Glomerular visceral epithelial cell (primary cell): Measurements from ENCODE around the gene PIP5K1C.
"Not testable (repeated sequence)": the region's sequence is repeated elsewhere in the genome, so short reads cannot be mapped to it uniquely, and the experiment has no call there.

Experiments
- DNase-seq: peaks from one replicate; pipeline ENCODE4 v3.0.0-alpha.2; 2016; ENCODE audit errors: extremely low spot score

PIP5K1C gene

GRCh38 chr19:3628766-3629165, 71.5 kb downstream of the PIP5K1C start:
- DNase-seq: not testable (repeated sequence)

- no peak for DNase-seq
Measured at GRCh38 chr19:3627351-3627723, 72.9 kb downstream of the PIP5K1C start.

- peak; percentile 99 for DNase-seq
Measured at GRCh38 chr19:3626473-3627350, 73.6 kb downstream of the PIP5K1C start, which contains the start of gene CACTIN. Gene CACTIN, minus strand, starts transcription at chr19:3626790. Its CDS starts 28 bp downstream, at chr19:3626762.

GRCh38 chr19:3625996-3626472, 74.2 kb downstream of the PIP5K1C start:
- no peak for DNase-seq

GRCh38 chr19:3623716-3624115, 76.6 kb downstream of the PIP5K1C start:
- DNase-seq: no peak

- no peak for DNase-seq
Measured at GRCh38 chr19:3622224-3622623, 78.0 kb downstream of the PIP5K1C start.

- no peak for DNase-seq
Measured at GRCh38 chr19:3621689-3622088, 78.6 kb downstream of the PIP5K1C start.

GRCh38 chr19:3620817-3621547, 79.3 kb downstream of the PIP5K1C start:
- no peak for DNase-seq

- DNase-seq: no peak
Measured at GRCh38 chr19:3620145-3620816, 80.0 kb downstream of the PIP5K1C start.

GRCh38 chr19:3619631-3620012, 80.6 kb downstream of the PIP5K1C start:
- no peak for DNase-seq

- no peak for DNase-seq
Measured at GRCh38 chr19:3618811-3619630, 81.2 kb downstream of the PIP5K1C start.

- DNase-seq: peak; percentile 25
Measured at GRCh38 chr19:3618144-3618810, 82.0 kb downstream of the PIP5K1C start.

- no peak for DNase-seq
Measured at GRCh38 chr19:3617463-3617862, 82.8 kb downstream of the PIP5K1C start.

GRCh38 chr19:3615524-3616135, 84.6 kb downstream of the PIP5K1C start:
- DNase-seq: no peak

GRCh38 chr19:3614858-3615505, 85.3 kb downstream of the PIP5K1C start:
- no peak for DNase-seq

GRCh38 chr19:3613818-3614661, 86.2 kb downstream of the PIP5K1C start:
- no peak for DNase-seq

GRCh38 chr19:3612901-3613741, 87.1 kb downstream of the PIP5K1C start:
- DNase-seq: no peak

- DNase-seq: no peak
Measured at GRCh38 chr19:3612330-3612729, 87.9 kb downstream of the PIP5K1C start.
